GM19438 (cell line): ENCODE data around the gene RASL12.
"Not testable (repeated sequence)": the region's sequence is repeated elsewhere in the genome, so short reads cannot be mapped to it uniquely, and the experiment has no call there.

Experiments used
- ATAC-seq: cut with Tn5 transposase; IDR thresholded peaks from one replicate; pipeline ENCODE4 v1.9.1; 2021; ENCODE audit warnings: low read depth; ENCODE audit not compliant: unreplicated experiment

The RASL12 gene

DNA sequence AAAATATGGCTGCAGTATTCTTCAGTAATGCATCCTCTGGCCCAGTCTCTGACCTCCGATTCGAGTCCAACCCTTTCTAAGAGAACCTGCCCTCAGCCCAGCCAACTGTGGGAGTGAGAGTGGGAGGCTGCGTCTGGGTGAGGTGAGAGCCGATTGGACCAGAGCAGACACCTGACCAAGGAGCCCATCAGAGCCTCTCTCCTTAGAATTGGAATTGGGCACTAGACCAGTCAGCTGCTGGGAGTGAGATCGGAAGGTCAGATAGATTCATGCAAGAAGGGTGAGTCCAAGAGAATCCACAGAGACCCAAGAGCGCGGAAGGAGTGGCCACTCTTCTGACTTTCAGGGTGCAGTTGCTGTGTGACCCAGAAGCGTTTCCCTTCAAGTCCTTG, 10.2 kb downstream of the RASL12 start:
- ATAC-seq, result no peak

DNA sequence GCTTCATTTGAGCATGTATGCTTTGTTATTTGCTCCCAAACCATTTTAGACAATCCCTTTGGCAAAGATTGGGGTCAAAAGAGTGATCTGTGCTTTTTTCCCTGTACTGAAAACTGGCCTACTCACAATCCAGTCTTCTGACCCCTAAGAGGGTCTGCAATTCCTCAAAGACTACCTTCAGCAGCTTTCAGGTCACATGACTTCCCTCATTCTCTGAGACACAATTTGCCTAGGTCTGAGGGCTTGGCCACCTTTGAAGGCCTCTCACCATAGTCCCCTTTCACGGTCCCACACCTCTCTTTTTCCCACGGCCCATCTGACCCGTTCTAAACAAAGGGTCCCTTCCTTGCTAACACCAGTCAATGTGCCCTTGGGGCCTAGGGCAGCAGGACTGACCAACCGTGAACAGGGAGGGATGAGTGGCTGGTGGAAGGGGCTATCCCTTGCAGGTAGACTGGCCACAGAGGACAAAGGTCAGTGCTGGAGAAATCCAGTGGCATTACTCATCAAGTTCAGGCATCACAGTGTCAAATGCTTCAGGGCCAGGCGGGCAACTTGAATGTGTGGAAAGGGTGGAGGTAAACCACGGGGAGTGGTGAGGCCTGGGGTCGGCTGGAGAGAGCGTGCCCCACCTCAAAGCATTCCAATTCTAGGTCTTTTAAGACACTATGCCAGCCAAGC, 10.8 kb downstream of the RASL12 start:
- ATAC-seq, result no peak

DNA sequence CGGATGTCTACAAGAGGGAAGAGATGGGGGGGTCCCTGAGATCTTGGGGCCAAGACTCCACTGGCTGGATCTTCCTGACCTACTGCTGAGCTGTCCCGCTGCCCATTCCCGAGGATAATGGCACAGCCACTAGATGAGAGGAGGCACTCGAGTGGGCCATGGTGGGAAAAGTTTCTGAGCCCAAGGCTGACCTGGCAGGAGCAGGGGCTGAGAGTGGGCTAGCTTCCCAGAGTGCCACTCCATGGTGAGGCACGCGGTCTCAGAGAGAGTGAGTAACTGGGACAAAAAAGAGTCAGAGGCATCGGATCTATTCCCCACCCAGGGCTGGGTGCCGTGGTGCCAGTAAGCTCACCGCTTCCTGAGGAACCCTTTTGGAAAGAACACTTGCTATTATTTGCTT, 11.7 kb downstream of the RASL12 start:
- no peak for ATAC-seq

DNA sequence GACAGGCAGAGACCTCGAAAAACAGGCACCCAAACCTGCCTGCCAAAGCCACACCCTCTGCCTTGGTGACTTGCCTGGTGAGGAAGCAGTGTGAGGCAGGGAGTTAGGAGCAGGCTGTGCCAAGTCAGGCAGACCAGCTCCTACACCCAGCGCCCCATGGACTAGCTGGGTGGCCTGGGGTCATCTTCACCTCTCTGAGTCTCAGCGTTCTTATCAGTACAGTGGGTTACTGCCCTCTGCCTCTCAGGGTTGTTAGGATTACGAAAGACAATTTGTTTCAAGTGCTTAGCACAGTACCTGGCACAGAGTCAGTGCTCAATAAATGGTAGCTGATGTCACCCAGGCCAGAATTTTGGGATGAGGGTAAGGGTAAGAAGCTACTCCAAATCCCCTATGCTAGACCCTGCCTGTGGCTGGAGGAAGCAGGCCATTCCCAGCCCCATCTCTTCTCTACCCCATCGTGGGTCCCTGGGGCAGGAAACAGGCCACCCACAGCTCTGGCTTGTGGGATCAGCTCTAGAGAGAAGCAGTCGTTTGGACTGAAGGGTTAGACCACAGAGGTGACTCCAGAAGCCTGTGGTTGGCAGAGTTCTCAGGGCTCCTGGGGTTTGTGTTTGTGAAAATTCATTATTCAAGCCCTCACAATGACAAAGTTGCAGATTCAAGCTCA, 12.5 kb downstream of the RASL12 start:
- ATAC-seq, result no peak

DNA sequence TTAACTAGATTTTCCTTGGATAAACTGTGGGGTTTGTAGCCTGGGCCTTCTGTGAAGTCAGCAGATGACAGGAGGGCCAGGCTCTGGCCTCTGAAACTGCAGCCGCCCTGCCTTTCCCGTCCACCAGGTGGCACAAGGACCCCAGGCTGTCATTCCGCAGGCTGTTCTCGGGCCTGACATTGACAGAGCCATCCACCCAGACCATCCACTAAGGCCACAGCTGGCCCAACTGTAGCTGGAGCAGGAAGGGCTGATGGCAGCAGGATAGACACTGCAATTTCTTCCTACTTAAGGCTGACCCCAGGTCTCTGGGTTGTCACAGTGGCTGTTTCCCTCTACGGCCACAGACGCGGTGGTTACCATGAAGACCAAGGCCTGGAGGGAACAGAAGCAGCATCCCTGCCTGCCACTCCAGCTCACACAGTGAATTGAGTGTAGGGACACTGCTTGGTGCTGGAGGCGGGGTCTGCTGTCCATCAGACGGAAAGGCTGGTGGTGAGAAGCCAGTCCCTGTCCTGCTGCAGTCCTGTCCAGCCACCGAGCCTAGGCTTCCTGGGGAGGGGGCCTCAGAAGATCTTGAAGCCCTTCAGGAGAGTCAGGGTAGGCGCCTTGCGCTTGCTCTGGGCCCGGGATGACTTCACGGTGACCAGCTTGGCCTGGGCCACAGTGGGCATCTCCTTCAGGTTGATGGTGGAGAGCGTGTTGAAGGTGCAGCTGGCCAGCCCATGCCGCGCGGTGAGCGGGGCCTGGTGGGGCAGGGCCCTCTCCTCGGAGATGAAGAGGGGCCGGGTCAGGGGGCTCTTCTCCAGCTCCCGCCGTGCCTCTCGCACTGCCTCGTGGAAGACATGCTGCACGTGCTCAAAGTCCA, 13.2 kb downstream of the RASL12 start:
- ATAC-seq, result no peak

DNA sequence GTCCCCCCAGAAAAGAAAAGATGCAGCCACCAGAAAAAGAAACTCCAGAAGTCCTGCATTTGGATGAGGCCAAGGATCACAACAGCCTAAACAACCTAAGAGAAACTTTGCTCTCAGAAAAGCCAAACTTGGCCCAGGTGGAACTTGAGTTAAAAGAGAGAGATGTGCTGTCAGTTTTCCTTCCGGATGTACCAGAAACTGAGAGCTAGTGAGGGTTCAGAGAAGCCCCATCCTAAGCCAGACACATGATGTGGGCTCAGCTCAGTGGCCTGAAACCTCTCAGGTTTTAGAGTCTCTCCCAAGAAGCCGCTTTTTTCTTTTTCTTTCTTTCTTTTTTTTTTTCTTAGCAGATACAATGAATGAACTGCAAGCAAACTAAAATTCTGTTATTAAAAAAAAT, 14.8 kb downstream of the RASL12 start:
- no peak for ATAC-seq

DNA sequence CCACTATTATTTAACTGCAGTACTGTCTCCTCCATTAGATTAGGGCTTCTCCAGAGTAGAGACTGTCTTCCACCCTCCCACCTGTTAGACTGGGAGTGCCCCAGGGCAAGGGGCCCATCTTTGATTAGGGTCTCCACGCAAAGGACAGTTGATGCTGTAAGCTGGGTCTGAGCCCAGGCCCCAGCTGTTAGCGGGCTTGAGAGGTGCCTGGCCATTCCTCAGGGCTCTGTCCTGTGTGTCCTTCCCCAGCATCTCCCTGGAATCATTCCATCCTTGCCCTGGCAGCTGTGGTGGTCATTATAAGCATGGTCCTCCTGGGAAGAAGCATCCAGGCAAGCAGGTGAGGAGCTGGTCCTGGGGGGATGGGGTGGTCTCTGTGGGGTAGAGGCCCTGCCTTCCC, 16.5 kb downstream of the RASL12 start:
- no peak for ATAC-seq

DNA sequence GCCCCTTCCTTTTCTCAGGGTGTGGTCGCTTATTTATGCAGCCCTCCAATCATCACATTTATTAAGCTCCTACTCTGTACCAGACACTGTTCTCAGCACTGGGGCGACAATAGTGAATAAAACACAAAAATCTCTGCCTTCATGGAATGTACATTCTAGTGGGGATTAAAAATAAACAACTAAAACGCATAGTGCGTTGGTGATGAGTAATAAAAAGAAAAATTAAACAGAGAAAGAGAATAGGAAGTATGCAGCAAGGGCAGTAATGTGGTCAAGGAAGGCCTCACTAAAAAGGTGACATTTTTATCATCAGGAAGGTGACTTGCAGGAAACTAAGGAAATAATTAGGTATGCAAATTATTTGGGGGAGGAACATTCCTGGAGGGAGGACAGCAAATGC, 17.5 kb downstream of the RASL12 start:
- ATAC-seq, result no peak

DNA sequence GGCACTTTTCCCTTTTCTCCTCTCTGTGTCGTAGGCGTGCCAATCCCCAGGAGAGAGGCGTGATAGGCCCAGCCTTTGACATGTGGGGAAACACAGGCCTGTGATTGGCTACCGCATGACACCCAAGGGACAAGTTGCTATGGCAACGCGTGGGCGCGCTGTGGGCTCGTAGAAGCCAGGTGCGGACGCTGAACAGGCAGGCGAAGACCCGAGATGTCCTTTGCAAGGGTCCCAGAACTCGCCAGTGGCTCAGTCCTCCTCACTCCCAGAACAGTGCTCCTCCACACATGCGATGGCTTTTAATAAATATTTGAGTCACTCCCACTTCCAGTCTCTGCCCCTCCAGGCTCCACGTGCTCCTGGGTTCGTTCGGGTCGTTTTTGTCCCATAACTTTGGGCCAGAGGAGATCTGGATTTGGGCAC, 18.4 kb downstream of the RASL12 start:
- peak; percentile 82 for ATAC-seq

DNA sequence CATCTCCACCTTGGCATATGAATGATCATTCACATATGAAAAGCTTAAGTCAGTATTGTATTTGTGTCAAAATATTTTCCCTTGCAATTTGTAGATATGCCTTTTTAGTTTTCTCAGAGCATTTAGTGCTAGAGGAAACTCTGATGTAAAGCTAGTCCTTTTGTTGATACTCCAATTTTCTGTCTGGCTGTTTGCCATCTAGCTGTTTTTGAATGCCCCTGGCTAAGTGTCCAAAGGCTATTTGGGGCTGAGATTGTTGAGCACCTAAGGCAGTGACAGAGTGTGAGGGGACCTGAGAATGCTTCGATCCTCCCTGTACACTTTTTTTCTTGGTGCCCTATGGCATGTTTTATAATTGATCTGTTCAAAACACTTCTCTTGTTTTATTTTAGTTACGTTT, 19.6 kb downstream of the RASL12 start:
- ATAC-seq, result no peak

DNA sequence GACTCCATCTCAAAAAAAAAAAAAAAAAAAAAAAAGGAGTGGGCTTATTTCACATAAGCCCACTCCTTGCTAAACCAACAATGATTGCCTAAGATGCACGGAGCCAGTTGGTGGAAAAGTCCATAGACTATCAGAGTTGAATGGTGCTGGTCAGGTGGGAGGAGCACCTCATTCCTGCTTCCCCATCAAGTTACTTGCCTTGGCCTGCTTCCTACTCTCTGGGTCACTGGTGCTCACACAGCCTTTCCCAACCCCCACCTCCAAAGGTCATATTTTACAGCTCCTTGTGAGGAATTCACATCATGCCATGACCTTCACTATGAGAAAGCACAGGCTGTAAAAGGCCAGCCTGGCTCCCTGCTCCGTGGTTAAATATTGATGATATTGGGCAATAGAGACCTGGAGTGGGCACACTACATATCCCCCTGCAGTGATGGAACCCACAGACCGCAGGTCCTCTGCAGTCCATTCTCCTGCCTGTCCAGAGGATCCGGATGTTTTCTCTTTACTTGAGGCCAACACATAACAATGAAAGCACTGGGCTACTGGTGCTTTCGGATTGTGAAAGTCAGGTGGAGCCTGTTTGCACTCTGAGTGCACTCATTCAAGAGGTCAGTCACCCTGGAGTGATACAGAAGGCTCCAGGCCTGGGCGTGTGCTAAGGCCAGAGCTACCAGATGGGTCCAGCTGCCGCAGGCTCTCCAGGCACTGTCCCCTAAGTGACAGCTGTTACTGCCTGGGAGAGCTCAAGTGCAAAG, 22.9 kb downstream of the RASL12 start, which contains the start of gene SLC51B:
Gene SLC51B, plus strand, starts transcription at position 664 of the 758 bp plus-strand sequence. CDS start 4,618 bp downstream, outside the sequence.
- ATAC-seq, result no peak

DNA sequence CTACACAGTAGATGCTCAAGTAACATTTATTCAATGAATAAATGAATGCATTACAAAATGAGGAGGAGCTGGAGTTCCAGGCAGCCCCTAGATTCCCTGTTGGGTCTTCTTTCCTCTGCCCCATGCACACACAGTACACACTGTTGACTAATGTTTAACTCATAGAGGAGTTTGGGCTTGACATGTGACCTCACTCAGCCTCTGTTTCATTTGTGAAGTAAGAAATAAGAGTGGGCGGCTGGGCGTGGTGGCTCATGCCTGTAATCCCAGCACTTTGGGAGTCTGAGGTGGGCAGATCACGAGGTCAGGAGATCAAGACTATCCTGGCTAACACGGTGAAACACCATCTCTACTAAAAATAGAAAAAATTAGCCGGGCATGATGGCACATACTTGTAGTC, 23.6 kb downstream of the RASL12 start:
- not testable (repeated sequence) for ATAC-seq

DNA sequence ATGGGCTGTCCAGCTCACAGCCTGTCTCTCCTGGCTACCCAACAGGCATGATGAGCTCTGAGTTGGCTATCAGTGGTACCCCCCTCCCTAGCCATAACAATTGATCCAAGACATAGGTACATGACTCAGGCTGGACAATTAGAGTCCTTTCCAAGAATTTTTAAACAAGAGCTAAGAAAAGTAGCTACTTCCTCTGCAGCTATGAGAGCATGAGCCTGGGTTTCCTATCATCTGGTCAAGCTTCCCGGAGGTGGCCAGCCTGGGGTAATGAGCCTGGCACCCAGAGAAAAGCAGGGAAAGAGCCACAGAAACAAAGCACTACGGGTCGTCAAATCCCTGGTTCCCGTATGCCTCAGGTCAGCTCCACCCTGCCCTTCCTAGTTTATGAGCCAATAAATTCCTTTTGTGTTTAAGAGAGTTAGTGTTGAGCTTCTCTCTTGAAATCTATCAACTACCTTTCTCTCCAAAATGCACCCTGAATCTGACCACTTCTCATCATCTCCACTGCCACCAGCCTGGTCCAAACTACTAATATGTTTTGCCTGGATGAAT, 24.9 kb downstream of the RASL12 start:
- no peak for ATAC-seq

DNA sequence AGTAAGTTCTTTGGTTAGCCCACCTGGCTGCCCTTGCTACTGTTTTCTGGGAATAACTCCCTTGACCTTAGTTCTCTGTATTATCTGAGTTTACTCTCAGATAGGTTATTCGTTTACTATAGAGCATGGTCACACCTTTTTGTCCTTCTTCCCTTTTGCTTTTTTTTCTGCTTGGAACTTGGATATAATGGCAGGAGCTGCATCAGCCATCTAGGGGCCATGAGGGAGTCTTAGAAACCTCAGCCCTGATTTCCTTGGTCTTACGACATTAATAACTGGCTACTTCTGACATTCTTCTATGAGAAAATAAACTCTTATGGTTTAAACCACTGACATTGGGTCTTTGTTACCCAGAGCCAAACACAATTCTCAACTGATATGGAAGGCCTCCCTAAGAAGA, 26.0 kb downstream of the RASL12 start:
- ATAC-seq, result no peak

DNA sequence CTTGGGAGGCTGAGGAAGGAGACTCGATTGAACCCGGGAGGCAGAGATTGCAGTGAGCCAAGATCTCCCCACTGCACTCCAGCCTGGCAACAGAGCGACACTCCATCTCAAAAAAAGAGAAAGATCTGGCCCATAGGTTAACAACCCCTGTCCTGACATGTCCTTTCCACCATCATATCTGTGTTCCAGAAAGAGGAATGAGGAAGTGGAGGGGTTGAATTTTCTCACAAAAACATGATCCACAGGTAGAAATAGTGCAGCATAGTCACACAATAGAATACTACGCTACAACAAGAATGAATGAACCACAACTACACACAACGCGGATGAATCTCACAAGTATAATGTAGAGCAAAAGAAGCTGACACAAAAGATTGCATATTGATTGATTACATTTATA, 27.3 kb downstream of the RASL12 start:
- no peak for ATAC-seq

DNA sequence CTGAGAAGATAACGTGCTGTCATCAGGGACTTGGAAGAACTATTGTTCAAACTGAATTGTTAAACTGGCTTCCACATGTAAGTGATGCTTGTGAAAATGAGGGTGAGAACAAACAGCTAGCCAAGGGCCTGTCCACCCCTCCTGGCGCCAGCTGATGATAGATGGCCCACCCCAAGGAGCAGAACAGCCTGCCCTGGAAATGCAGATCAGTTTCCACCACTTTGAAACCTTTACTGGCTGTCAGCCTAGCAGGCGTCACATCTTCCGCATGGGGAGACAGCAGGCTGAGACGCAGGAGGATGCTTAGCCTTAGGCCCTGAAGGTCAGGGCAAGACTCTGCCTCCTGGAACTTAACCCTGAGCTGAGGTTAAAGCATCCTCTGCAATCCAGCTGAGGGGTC, 29.0 kb downstream of the RASL12 start:
- no peak for ATAC-seq

DNA sequence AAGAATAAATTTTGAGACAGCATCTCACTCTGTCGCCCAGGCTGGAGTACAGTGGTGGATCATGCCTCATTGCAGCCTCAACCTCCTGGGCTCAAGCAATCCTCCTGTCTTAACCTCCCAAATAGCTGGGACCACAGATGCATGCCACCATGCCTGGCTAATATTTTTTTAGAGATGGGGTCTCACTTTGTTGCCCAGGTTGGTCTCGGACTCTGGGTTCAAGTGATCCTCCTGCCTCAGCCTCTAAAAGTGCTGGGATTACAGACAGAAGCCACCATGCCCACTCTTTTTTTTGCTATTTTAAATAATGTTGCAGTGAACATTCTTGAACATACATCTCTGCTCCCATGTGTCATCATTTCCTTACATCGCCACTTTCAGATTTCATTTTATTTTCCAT, 29.4 kb downstream of the RASL12 start:
- no peak for ATAC-seq

DNA sequence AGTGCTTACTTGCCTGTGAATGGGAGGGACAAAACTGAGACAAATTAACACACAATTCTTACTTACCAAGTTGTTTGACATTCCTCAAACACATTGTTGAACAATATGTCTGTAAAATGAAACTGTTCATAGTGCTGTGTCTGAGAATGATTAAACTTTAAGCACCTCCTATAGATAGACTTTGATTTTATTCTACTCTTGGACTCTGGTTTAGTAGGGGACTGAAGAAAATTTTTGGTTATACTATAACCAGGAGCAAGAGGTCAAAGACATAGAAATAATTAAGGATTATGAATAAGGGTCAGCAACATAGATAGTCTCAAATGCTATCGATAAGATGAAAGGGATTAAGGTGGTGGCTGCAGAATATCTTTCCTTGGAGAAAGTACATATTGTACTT, 30.5 kb downstream of the RASL12 start:
- no peak for ATAC-seq

DNA sequence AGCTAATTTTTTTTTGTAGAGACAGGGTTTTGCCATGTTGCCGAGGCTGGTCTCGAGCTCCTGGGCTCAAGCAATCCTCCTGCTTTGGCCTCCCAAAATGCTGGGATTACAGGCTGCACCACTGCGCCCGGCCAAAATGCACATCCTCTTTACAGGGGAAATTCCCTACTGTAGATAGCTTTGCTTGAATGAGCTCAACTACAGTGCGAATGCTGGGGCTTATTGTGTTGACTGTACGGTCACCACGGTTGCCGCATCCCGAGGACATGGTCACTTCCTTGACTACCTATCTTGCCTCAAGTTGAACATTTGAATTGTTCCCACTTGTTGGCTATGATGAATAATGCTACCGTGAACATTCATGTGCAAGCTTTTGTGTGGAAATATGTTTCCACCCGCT, 33.1 kb downstream of the RASL12 start:
- ATAC-seq, result no peak

DNA sequence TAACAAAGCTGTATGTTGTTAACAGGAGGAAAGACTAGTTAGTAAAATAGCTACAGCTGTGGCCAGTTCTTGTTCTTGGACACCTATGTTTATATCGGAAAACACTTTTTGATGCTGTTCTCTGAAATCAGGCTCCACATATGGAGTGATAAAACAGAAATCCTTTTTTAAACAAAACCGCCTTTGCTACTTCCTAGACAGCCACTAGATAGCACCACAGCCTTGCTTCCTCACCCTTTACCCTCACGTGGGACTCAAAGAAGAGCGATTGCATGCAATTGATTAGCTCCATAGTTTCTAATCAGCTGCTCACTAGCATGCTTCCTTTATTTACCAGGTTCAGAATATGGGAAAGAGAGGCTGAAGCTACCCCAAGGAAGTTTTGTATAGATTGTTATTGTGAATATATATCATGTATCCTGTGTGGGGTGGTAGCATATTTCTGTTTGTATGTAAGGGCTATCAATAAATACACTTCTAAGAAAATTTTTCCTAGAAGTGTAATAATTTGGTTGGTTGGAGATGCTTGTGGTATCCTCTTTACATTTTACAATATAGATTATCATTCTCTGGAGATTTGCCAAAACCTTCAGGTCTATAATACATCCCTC, 34.0 kb downstream of the RASL12 start:
- ATAC-seq, result no peak
